Measurements from ENCODE around the gene STYXL2.

Gene STYXL2

GRCh38 chr1:167071286-167071685, 22.6 kb upstream of the STYXL2 start:
- Mint-ChIP-seq H3K9me3 (no peaks in the 10 kb centered on the region), H3K27ac (no peak overlapping the region), H3K4me3 (no peak overlapping the region), H3K36me3 (ENCODE audit: low read depth) (no peaks in the 10 kb centered on the region), H3K4me1 (no peaks in the 10 kb centered on the region), H3K27me3 (ENCODE audit: low read depth) (peaks cover 5% of the 10 kb centered on the region)
- TF ChIP-seq CTCF (IDR thresholded peaks at IDR 0.05; ENCODE audit: unreplicated experiment in 3 of 3): no peak

- Mint-ChIP-seq H3K27me3 (ENCODE audit: low read depth) (peaks cover 9% of the 10 kb centered on the region), H3K27ac (peak overlapping the region; percentile 15 to 48 (median 26)), H3K9me3 (no peaks in the 10 kb centered on the region), H3K4me3 (no peak overlapping the region), H3K4me1 (peaks cover 4% of the 10 kb centered on the region), H3K36me3 (ENCODE audit: low read depth) (no peaks in the 10 kb centered on the region)
- TF ChIP-seq CTCF (IDR thresholded peaks at IDR 0.05; ENCODE audit: unreplicated experiment in 3 of 3): no peak
Observed at GRCh38 chr1:167076136-167076710, 17.7 kb upstream of the STYXL2 start.

- H3K4me3 Mint-ChIP-seq: no peak overlapping the region
Observed at GRCh38 chr1:167077128-167077867, 16.6 kb upstream of the STYXL2 start.

GRCh38 chr1:167077868-167078210, 16.0 kb upstream of the STYXL2 start:
- no peak for TF ChIP-seq CTCF (IDR thresholded peaks at IDR 0.05; ENCODE audit: unreplicated experiment in 3 of 3)
- peaks cover 9% of the 10 kb centered on the region for H3K27me3 Mint-ChIP-seq (ENCODE audit: low read depth)
- H3K36me3 Mint-ChIP-seq (ENCODE audit: low read depth): no peaks in the 10 kb centered on the region
- peaks cover 4% of the 10 kb centered on the region for H3K4me1 Mint-ChIP-seq
- H3K9me3 Mint-ChIP-seq: no peaks in the 10 kb centered on the region
- peak overlapping the region in 1 of 3 experiments; percentile 84 for H3K27ac Mint-ChIP-seq
- no peak overlapping the region for H3K4me3 Mint-ChIP-seq

More at GRCh38 chr1:167077128-167077867, 16.6 kb upstream of the STYXL2 start:
- Mint-ChIP-seq H3K27me3 (ENCODE audit: low read depth) (peaks cover 9% of the 10 kb centered on the region), H3K9me3 (no peaks in the 10 kb centered on the region), H3K36me3 (ENCODE audit: low read depth) (no peaks in the 10 kb centered on the region), H3K27ac (peak overlapping the region; percentile 79 to 85 (median 84)), H3K4me1 (peaks cover 4% of the 10 kb centered on the region)
- no peak for TF ChIP-seq CTCF (IDR thresholded peaks at IDR 0.05; ENCODE audit: unreplicated experiment in 3 of 3)

- H3K4me3 Mint-ChIP-seq: no peak overlapping the region
- no peak for TF ChIP-seq CTCF (IDR thresholded peaks at IDR 0.05; ENCODE audit: unreplicated experiment in 3 of 3)
- no peak overlapping the region for H3K27ac Mint-ChIP-seq
- no peaks in the 10 kb centered on the region for H3K36me3 Mint-ChIP-seq (ENCODE audit: low read depth)
- no peaks in the 10 kb centered on the region for H3K9me3 Mint-ChIP-seq
- H3K4me1 Mint-ChIP-seq: peaks cover 4% of the 10 kb centered on the region
- peaks cover 9% of the 10 kb centered on the region for H3K27me3 Mint-ChIP-seq (ENCODE audit: low read depth)
Observed at GRCh38 chr1:167081594-167082156, 12.2 kb upstream of the STYXL2 start.

All from nephron (organoid).